ENCODE data around the gene TMEM92. TPM values are rescaled to one million over a fixed set of nuclear protein-coding genes. Genes with fewer than 3 reads are reported as not detected.

The TMEM92 gene
- total RNA-seq, 1 experiment from 2014 or later = 14.8 TPM

GRCh38 chr17:50301891-50302584 lies 27.8 kb downstream of the TMEM92 start:
- Mint-ChIP-seq H3K4me3 (ENCODE audit: unreplicated experiment) (no peak overlapping the region), H3K27ac (ENCODE audit: unreplicated experiment) (peak overlapping the region; percentile 30)
- POLR2A ChIA-PET = interaction anchor here (0.7 kb wide), 1 partner anchor 307 kb away, joined by 3 read pairs; the partner anchor contains the start of gene DLX3

GRCh38 chr17:50303051-50303450 lies 28.8 kb downstream of the TMEM92 start:
- ChIA-PET CTCF (interaction anchor here (0.6 to 2.2 kb wide), 3 partner anchors 30 to 103 kb away, joined by 4 to 7 read pairs (median 6); no protein-coding TSS in a partner anchor), POLR2A (no interaction called here)
- DNase-seq = no peak
- Mint-ChIP-seq H3K9me3 (ENCODE audit: unreplicated experiment) (no peaks in the 10 kb centered on the region), H3K4me1 (ENCODE audit: low read depth, unreplicated experiment) (peaks cover 20% of the 10 kb centered on the region), H3K4me3 (ENCODE audit: unreplicated experiment) (no peak overlapping the region), H3K27ac (ENCODE audit: unreplicated experiment) (no peak overlapping the region), H3K36me3 (ENCODE audit: insufficient read depth, unreplicated experiment) (no peaks in the 10 kb centered on the region), H3K27me3 (ENCODE audit: insufficient read depth, unreplicated experiment) (no peaks in the 10 kb centered on the region)
- no peaks in the 10 kb centered on the region for H3K27me3 ChIP-seq (replicated peaks; ENCODE audit: control insufficient read depth, insufficient read depth, low read length)
- no peaks in the 10 kb centered on the region for H3K9me3 ChIP-seq
- intact Hi-C loops (cut with micrococcal nuclease; ENCODE audit: unreplicated experiment) = no loop called here
- H3K4me1 ChIP-seq = peaks cover 5% of the 10 kb centered on the region; the same call in 1 of the 2 replicates
- H3K4me3 ChIP-seq (ENCODE audit: low read depth, low read length) = no peak overlapping the region
- no TSS peak for BruUV-seq (replicated peaks)
- no peaks in the 10 kb centered on the region for H3K36me3 ChIP-seq (ENCODE audit: control insufficient read depth, insufficient read depth, low read length)
- no peak for TF ChIP-seq CTCF (IDR thresholded peaks at IDR 0.05; ENCODE audit: insufficient read depth in 1 of 2, low read depth in 1 of 2, low read length in 1 of 2, severe bottlenecking in 1 of 2, unreplicated experiment in 1 of 2)

More at GRCh38 chr17:50301891-50302584, 27.8 kb downstream of the TMEM92 start:
- no TSS peak for BruUV-seq (replicated peaks)
- intact Hi-C loops (cut with micrococcal nuclease; ENCODE audit: unreplicated experiment) = no loop called here
- H3K9me3 Mint-ChIP-seq (ENCODE audit: unreplicated experiment) = no peaks in the 10 kb centered on the region
- H3K27me3 Mint-ChIP-seq (ENCODE audit: insufficient read depth, unreplicated experiment) = no peaks in the 10 kb centered on the region
- H3K9me3 ChIP-seq = no peaks in the 10 kb centered on the region
- CTCF ChIA-PET = interaction anchor here (0.6 to 2.2 kb wide), 4 partner anchors 29 to 208 kb away, joined by 3 to 7 read pairs (median 5); no protein-coding TSS in a partner anchor
- DNase-seq = no peak
- H3K36me3 ChIP-seq (ENCODE audit: control insufficient read depth, insufficient read depth, low read length) = no peaks in the 10 kb centered on the region
- peaks cover 20% of the 10 kb centered on the region for H3K4me1 Mint-ChIP-seq (ENCODE audit: low read depth, unreplicated experiment)
- no peaks in the 10 kb centered on the region for H3K27me3 ChIP-seq (replicated peaks; ENCODE audit: control insufficient read depth, insufficient read depth, low read length)
- peaks cover 5% of the 10 kb centered on the region; the same call in 1 of the 2 replicates for H3K4me1 ChIP-seq
- H3K36me3 Mint-ChIP-seq (ENCODE audit: insufficient read depth, unreplicated experiment) = no peaks in the 10 kb centered on the region
- TF ChIP-seq CTCF (IDR thresholded peaks at IDR 0.05; ENCODE audit: insufficient read depth in 1 of 2, low read depth in 1 of 2, low read length in 1 of 2, severe bottlenecking in 1 of 2, unreplicated experiment in 1 of 2) = no peak
- no peak overlapping the region for H3K4me3 ChIP-seq (ENCODE audit: low read depth, low read length)

- BruUV-seq (replicated peaks) = no TSS peak
- H3K4me3 Mint-ChIP-seq (ENCODE audit: unreplicated experiment) = no peak overlapping the region
- no peak overlapping the region for H3K27ac Mint-ChIP-seq (ENCODE audit: unreplicated experiment)
- Histone ChIP-seq H3K27me3 (replicated peaks; ENCODE audit: control insufficient read depth, insufficient read depth, low read length) (no peaks in the 10 kb centered on the region), H3K4me3 (ENCODE audit: low read depth, low read length) (no peak overlapping the region), H3K36me3 (ENCODE audit: control insufficient read depth, insufficient read depth, low read length) (no peaks in the 10 kb centered on the region), H3K4me1 (peaks cover 5% of the 10 kb centered on the region; the same call in 1 of the 2 replicates), H3K9me3 (no peaks in the 10 kb centered on the region)
- CTCF ChIA-PET = interaction anchor here (2.2 kb wide), 1 partner anchor 103 kb away, joined by 6 read pairs; no protein-coding TSS in a partner anchor
- H3K9me3 Mint-ChIP-seq (ENCODE audit: unreplicated experiment) = no peaks in the 10 kb centered on the region
- H3K36me3 Mint-ChIP-seq (ENCODE audit: insufficient read depth, unreplicated experiment) = no peaks in the 10 kb centered on the region
- H3K27me3 Mint-ChIP-seq (ENCODE audit: insufficient read depth, unreplicated experiment) = no peaks in the 10 kb centered on the region
- TF ChIP-seq CTCF (IDR thresholded peaks at IDR 0.05; ENCODE audit: insufficient read depth in 1 of 2, low read depth in 1 of 2, low read length in 1 of 2, severe bottlenecking in 1 of 2, unreplicated experiment in 1 of 2) = no peak
- intact Hi-C loops (cut with micrococcal nuclease; ENCODE audit: unreplicated experiment) = no loop called here
- peaks cover 20% of the 10 kb centered on the region for H3K4me1 Mint-ChIP-seq (ENCODE audit: low read depth, unreplicated experiment)
- POLR2A ChIA-PET = no interaction called here
- no peak for DNase-seq
These were observed 29.3 kb downstream of the TMEM92 start for GRCh38 chr17:50303596-50303995.

Measured in Caco-2 (cell line).